NCI-H69 (cell line): ENCODE results near the gene KRT16.
A peak's percentile ranks its signal among the peaks of the same experiment; 100 is the strongest.
"Not testable (repeated sequence)": the region's sequence is repeated elsewhere in the genome, so short reads cannot be mapped to it uniquely, and the experiment has no call there.

Experiments
- DNase-seq: peaks from one replicate; lab custom pipeline; 2025; lab: John Stamatoyannopoulos, UW

Gene KRT16

GRCh38 chr17:41612376-41613160 is at the start of gene KRT16:
KRT16 (minus strand) TSS chr17:41612767; CDS start chr17:41612688, 79 bp downstream.
- DNase-seq, result not testable (repeated sequence)

- no peak for DNase-seq
Observed at GRCh38 chr17:41660221-41660711, 47.7 kb upstream of the KRT16 start.

- DNase-seq, result no peak
Observed at GRCh38 chr17:41659427-41660212, 47.1 kb upstream of the KRT16 start.

GRCh38 chr17:41658846-41659245 is 46.3 kb upstream of the KRT16 start:
- DNase-seq, result no peak

GRCh38 chr17:41657936-41658335 is 45.4 kb upstream of the KRT16 start:
- DNase-seq, result no peak

GRCh38 chr17:41657176-41657754 is 44.7 kb upstream of the KRT16 start:
- no peak for DNase-seq

GRCh38 chr17:41656249-41657023 is 43.9 kb upstream of the KRT16 start:
- DNase-seq, result no peak

GRCh38 chr17:41655611-41656111 is 43.1 kb upstream of the KRT16 start:
- peak; percentile 55 for DNase-seq

GRCh38 chr17:41654678-41655607 is 42.4 kb upstream of the KRT16 start:
- DNase-seq, result no peak

- peak; percentile 45 for DNase-seq
Observed at GRCh38 chr17:41653892-41654677, 41.5 kb upstream of the KRT16 start.

- no peak for DNase-seq
Observed at GRCh38 chr17:41653421-41653820, 40.9 kb upstream of the KRT16 start.

GRCh38 chr17:41652461-41652970 is 39.9 kb upstream of the KRT16 start:
- DNase-seq, result no peak

- DNase-seq, result no peak
Observed at GRCh38 chr17:41651625-41652460, 39.3 kb upstream of the KRT16 start.

- no peak for DNase-seq
Observed at GRCh38 chr17:41650794-41651624, 38.4 kb upstream of the KRT16 start.

GRCh38 chr17:41649923-41650519 is 37.5 kb upstream of the KRT16 start:
- DNase-seq, result no peak

- peak; percentile 89 for DNase-seq
Observed at GRCh38 chr17:41648411-41649195, 36.0 kb upstream of the KRT16 start.
